ENCODE data around the gene CD74. TPM values are rescaled to one million over a fixed set of nuclear protein-coding genes. Genes with fewer than 3 reads are reported as not detected.

Gene CD74
- total and polyA plus RNA-seq, 2 of the 4 experiments (the other 2 are of a cell fraction), result 0.18 to 1.1 TPM

DNA sequence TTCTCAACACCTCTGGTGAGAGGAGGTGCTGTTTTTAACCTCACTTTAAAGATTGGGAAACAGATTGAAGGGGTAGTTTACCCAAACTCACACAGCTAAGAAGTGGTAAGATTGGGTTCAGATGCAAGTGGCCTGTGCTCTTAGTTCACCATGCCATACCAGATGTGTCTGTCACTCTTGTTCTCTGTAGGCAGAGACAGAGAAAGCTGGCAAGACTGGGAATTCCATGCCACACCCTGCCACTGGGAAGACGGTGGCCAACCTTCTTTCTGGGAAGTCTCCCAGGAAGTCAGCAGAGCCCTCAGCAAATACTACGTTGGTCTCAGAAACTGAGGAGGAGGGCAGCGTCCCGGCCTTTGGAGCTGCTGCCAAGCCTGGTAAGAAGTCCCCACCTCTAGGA lies 44.2 kb downstream of the CD74 start (continued):
- no peak for TF ChIP-seq USF2 (IDR thresholded peaks at IDR 0.05; ENCODE audit: low read depth, low read length)
- no peak for TF ChIP-seq RAD21 (IDR thresholded peaks at IDR 0.05; ENCODE audit: low read length)
- TF ChIP-seq POLR2A (IDR thresholded peaks at IDR 0.05; ENCODE audit: low read depth, low read length), result no peak

- no CpG with 5 or more reads among the region's 9 CpGs for WGBS, 2 experiments (ENCODE audit: extremely low coverage in 2 of 2, insufficient read length in 1 of 2)
- peaks cover 59% of the 10 kb centered on the region for H3K36me3 ChIP-seq (ENCODE audit: control insufficient read depth, insufficient read depth, low read length)
Measured at GRCh38 chr5:150364004-150364403, 48.7 kb downstream of the CD74 start.

More at GRCh38 chr5:150364004-150364403, 48.7 kb downstream of the CD74 start:
- Histone ChIP-seq H3K18ac (ENCODE audit: low read depth, low read length) (no peak overlapping the region), H2AK5ac (ENCODE audit: low read depth, low read length) (no peak overlapping the region), H3K9me1 (ENCODE audit: insufficient read depth, low read length) (peaks cover 6% of the 10 kb centered on the region), H4K91ac (ENCODE audit: insufficient read depth, low read depth, low read length) (no peak overlapping the region), H2BK5ac (ENCODE audit: low read depth, low read length, poor library complexity, severe bottlenecking) (no peak overlapping the region), H3K4me2 (ENCODE audit: low read depth, low read length) (no peak overlapping the region), H3K4me1 (ENCODE audit: control insufficient read depth, insufficient read depth, low read length) (no peaks in the 10 kb centered on the region), H3K14ac (replicated peaks; ENCODE audit: low read depth, low read length) (no peak overlapping the region), H3K9ac (ENCODE audit: low read depth, low read length) (no peak overlapping the region), H3K4me3 (ENCODE audit: insufficient read depth, low read depth, low read length) (no peak overlapping the region), H3K79me1 (ENCODE audit: low read depth in 1 of 2, low read length in 2 of 2) (peaks cover 24 to 39% of the 10 kb centered on the region in 2 experiments), H2BK15ac (ENCODE audit: low read depth, low read length) (no peak overlapping the region), H2AK9ac (replicated peaks; ENCODE audit: low read depth, low read length, poor library complexity) (no peak overlapping the region), H2BK120ac (ENCODE audit: low read depth, low read length) (no peak overlapping the region), H4K8ac (ENCODE audit: low read depth in 2 of 2, low read length in 2 of 2) (no peak overlapping the region), H3K27me3 (ENCODE audit: control insufficient read depth, insufficient read depth, low read length) (no peaks in the 10 kb centered on the region), H3K56ac (ENCODE audit: extremely low read depth, insufficient read depth, low read length) (no peak overlapping the region), H3K4ac (ENCODE audit: low read depth, low read length) (no peak overlapping the region), H4K20me1 (ENCODE audit: insufficient read depth, low read length) (peaks cover 7% of the 10 kb centered on the region), H3K23ac (ENCODE audit: low read depth, low read length) (no peak overlapping the region), H2AFZ (replicated peaks; ENCODE audit: low read length, poor library complexity) (no peak overlapping the region), H3K9me3 (ENCODE audit: control insufficient read depth, insufficient read depth, low read length) (no peaks in the 10 kb centered on the region), H4K5ac (ENCODE audit: low read depth, low read length) (no peak overlapping the region), H3K27ac (ENCODE audit: insufficient read depth, low read length) (no peak overlapping the region), H2BK20ac (ENCODE audit: low read depth, low read length) (no peak overlapping the region)
- in situ Hi-C loops (cut with MboI; ENCODE audit: low sequenced_read_pairs) (no loop called here), dilution Hi-C loops (cut with HindIII; ENCODE audit: low sequenced_read_pairs, unreplicated experiment) (no loop called here), intact Hi-C loops (cut with micrococcal nuclease) (no loop called here)
- ATAC-seq (ENCODE audit: low read depth) (no peak), DNase-seq (no peak)
- POLR2A ChIA-PET (ENCODE audit: unreplicated experiment), result no interaction called here
- CTCF ChIA-PET, result no interaction called here
- TF ChIP-seq RCOR1 (IDR thresholded peaks at IDR 0.05; ENCODE audit: insufficient replicate concordance, low read length), result no peak
- BruUV-seq (replicated peaks), result no TSS peak
